Tibial artery (tissue), 4 donors: Measurements from ENCODE around the gene ZFP64.

Source experiments
- DNase-seq, 2 donors: peaks; one replicate each; pipeline ENCODE4 v3.0.0-alpha.2; 2019
- H3K27ac ChIP-seq, 2 donors: fragments of 200-600 bp; sonication (generic) in 1 of 2; 1 replicate in 1 of 2; 2 replicates in 1 of 2; pipeline ENCODE4 v1.5.1; 2018 to 2019; ENCODE audit warnings: mild to moderate bottlenecking in 1 of 2
- H3K27me3 ChIP-seq, 2 donors: fragments of 200-600 bp; sonication (generic) in 1 of 2; one replicate each; pipeline versions ENCODE4 v1.5.1 to v1.6.0; 2016 to 2019
- H3K36me3 ChIP-seq, 3 donors: fragments of 200-600 bp; sonication (generic) in 2 of 3; one replicate each; pipeline ENCODE4 v1.5.1; 2016 to 2019; ENCODE audit warnings: mild to moderate bottlenecking in 2 of 3
- H3K4me1 ChIP-seq, 4 donors: fragments of 200-600 bp; sonication (generic) in 2 of 4; 1 replicate in 3 of 4; 2 replicates in 1 of 4; pipeline ENCODE4 v1.5.1; 2016 to 2019
- H3K4me3 ChIP-seq, 2 donors: fragments of 200-600 bp; sonication (generic) in 1 of 2; 1 replicate in 1 of 2; 2 replicates in 1 of 2; pipeline ENCODE4 v1.5.1; 2018 to 2019; ENCODE audit warnings: mild to moderate bottlenecking in 2 of 2
- H3K9me3 ChIP-seq, 3 donors: fragments of 200-600 bp; sonication (generic) in 1 of 3; one replicate each; pipeline ENCODE4 v1.5.1; 2016 to 2019
- CTCF ChIP-seq, 2 experiments: fragments of 200-600 bp in 1 of 2; fragments of 450-650 bp in 1 of 2; IDR thresholded peaks; one replicate each; pipeline ENCODE4 v1.5.1; 2017 to 2019; ENCODE audit warnings: antibody characterized with exemption in 2 of 2, mild to moderate bottlenecking in 1 of 2, moderate library complexity in 1 of 2
- intact Hi-C: fragments of 100-400 bp; cut with DNase I; formaldehyde crosslinking; loops from one replicate; pipeline ENCODE4 v1.15.0; 2023; ENCODE audit warnings: low total_unique reads

ZFP64 gene

GRCh38 chr20:52191132-52191915 is at the start of gene ZFP64:
TSS of gene ZFP64 (minus strand) at chr20:52191779. CDS start at chr20:52191636, 143 bp downstream.
- H3K4me3 ChIP-seq = peak within 1 kb of the TSS; percentile 79 to 93
- peak; percentile 71 to 81 for DNase-seq
- intact Hi-C loops = no loop called here
- TF ChIP-seq CTCF (IDR thresholded peaks at IDR 0.05) = peak; percentile 17 to 43
- no peaks in the 10 kb centered on the region for H3K27me3 ChIP-seq
- no peaks in the 10 kb centered on the region for H3K9me3 ChIP-seq
- H3K27ac ChIP-seq = peak within 1 kb of the TSS; percentile 81 to 89
- peaks cover 0 to 16% (median 10%) of the 10 kb centered on the region in 4 donors for H3K4me1 ChIP-seq
- peaks cover 0 to 8% (median 5%) of the 10 kb centered on the region in 3 donors for H3K36me3 ChIP-seq

- Histone ChIP-seq H3K36me3 (no peaks in the 10 kb centered on the region), H3K4me1 (no peaks in the 10 kb centered on the region), H3K27ac (no peak overlapping the region), H3K4me3 (no peak overlapping the region), H3K27me3 (peaks cover 0 to 2% of the 10 kb centered on the region in 2 donors), H3K9me3 (no peaks in the 10 kb centered on the region)
- no peak for TF ChIP-seq CTCF (IDR thresholded peaks at IDR 0.05)
- intact Hi-C loops = no loop called here
- no peak for DNase-seq
Observed at GRCh38 chr20:52240802-52241201, 49.2 kb upstream of the ZFP64 start.

- no peak for DNase-seq
- no peaks in the 10 kb centered on the region for H3K4me1 ChIP-seq
- H3K9me3 ChIP-seq = no peaks in the 10 kb centered on the region
- H3K27me3 ChIP-seq = peaks cover 0 to 2% of the 10 kb centered on the region in 2 donors
- no peak for TF ChIP-seq CTCF (IDR thresholded peaks at IDR 0.05)
- intact Hi-C loops = no loop called here
- no peak overlapping the region for H3K27ac ChIP-seq
- no peaks in the 10 kb centered on the region for H3K36me3 ChIP-seq
- no peak overlapping the region for H3K4me3 ChIP-seq
Observed at GRCh38 chr20:52239102-52239501, 47.5 kb upstream of the ZFP64 start.

- intact Hi-C loops = no loop called here
- Histone ChIP-seq H3K9me3 (no peaks in the 10 kb centered on the region), H3K4me3 (no peak overlapping the region), H3K36me3 (no peaks in the 10 kb centered on the region), H3K27me3 (peaks cover 0 to 2% of the 10 kb centered on the region in 2 donors), H3K4me1 (no peaks in the 10 kb centered on the region), H3K27ac (no peak overlapping the region)
- TF ChIP-seq CTCF (IDR thresholded peaks at IDR 0.05) = no peak
- no peak for DNase-seq
Observed at GRCh38 chr20:52236292-52236691, 44.7 kb upstream of the ZFP64 start.

GRCh38 chr20:52235129-52235528 is 43.5 kb upstream of the ZFP64 start:
- DNase-seq = no peak
- Histone ChIP-seq H3K4me3 (no peak overlapping the region), H3K27me3 (no peaks in the 10 kb centered on the region), H3K4me1 (no peaks in the 10 kb centered on the region), H3K36me3 (no peaks in the 10 kb centered on the region), H3K27ac (no peak overlapping the region), H3K9me3 (no peaks in the 10 kb centered on the region)
- intact Hi-C loops = no loop called here
- no peak for TF ChIP-seq CTCF (IDR thresholded peaks at IDR 0.05)
